HG03175 (cell line): Measurements from ENCODE around the gene MTMR6.
A peak's percentile ranks its signal among the peaks of the same experiment; 100 is the strongest.
"Not testable (repeated sequence)": the region's sequence is repeated elsewhere in the genome, so short reads cannot be mapped to it uniquely, and the experiment has no call there.

ENCODE experiments used
- ATAC-seq: cut with Tn5 transposase; IDR thresholded peaks from one replicate; pipeline ENCODE4 v1.9.1; 2021; ENCODE audit warnings: mild to moderate bottlenecking, moderate library complexity; ENCODE audit not compliant: unreplicated experiment

MTMR6 gene

GRCh38 chr13:25286969-25287961 lies at the start of gene MTMR6:
Gene MTMR6, minus strand, starts transcription at chr13:25287488. Its CDS starts 241 bp downstream, at chr13:25287247.
- peak; percentile 95 for ATAC-seq

GRCh38 chr13:25335856-25336255 lies 48.6 kb upstream of the MTMR6 start:
- no peak for ATAC-seq

GRCh38 chr13:25330541-25330940 lies 43.3 kb upstream of the MTMR6 start:
- no peak for ATAC-seq

DNA sequence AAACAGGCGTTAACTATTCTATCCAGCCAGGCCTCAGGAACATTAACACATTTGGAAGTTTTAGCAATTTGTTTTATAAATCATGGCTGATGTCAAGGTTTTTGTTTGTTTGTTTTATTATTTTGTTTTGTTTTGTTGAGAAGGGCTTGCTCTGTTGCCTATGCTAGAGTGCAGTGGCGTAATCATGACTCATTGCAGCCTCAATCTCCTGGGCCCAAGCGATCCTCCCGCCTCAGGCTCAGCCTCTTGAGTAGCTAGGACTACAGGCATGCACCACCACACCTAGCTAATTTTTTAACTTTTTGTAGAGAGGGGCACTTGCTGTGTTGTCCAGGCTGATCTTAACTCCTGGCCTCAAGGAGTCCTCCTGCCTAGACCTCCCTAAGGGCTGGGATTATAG lies 42.4 kb upstream of the MTMR6 start:
- no peak for ATAC-seq

DNA sequence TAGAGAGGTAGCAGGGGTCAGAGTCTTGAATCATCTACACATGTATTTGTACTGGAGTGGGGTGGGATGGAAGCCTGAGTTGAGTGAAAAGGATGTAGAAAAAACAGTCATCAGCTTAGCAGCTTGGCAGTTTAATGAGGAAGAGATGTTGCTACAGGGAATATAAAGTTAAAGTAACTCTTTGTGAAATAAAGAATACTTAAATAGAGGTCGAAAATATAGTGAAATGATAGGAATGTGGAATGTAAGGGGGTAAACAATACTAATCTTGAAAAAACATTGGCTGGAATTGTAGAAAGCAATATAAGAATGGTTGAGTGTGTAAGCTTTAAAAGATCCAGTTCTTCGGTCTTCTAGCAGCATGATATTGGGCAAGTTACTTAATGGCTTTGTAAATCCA lies 36.8 kb upstream of the MTMR6 start:
- no peak for ATAC-seq

- no peak for ATAC-seq
Observed at GRCh38 chr13:25319771-25320170, 32.5 kb upstream of the MTMR6 start.

- ATAC-seq, result not testable (repeated sequence)
Observed at GRCh38 chr13:25318946-25319345, 31.7 kb upstream of the MTMR6 start.

DNA sequence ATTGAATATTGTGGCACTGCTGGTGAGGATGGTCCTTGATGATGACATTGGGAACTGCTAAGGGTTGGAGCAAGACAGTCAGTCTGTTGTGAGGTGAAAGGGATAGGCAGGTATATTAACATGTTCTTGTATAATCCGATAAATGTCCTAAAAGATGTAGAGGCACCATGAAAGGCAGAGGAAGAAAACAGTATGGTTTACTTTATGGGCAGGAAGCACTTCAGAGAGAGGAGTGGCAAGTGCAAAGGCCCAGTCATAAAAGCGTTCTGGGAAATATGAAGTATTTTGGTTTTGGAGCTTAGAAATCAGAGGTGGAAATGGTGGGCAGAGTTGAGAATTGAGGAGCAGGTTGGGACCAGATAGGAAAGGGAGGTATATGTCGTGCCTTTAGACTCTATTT lies 23.6 kb upstream of the MTMR6 start:
- no peak for ATAC-seq

- ATAC-seq, result no peak
Observed at GRCh38 chr13:25306671-25307464, 19.6 kb upstream of the MTMR6 start.

DNA sequence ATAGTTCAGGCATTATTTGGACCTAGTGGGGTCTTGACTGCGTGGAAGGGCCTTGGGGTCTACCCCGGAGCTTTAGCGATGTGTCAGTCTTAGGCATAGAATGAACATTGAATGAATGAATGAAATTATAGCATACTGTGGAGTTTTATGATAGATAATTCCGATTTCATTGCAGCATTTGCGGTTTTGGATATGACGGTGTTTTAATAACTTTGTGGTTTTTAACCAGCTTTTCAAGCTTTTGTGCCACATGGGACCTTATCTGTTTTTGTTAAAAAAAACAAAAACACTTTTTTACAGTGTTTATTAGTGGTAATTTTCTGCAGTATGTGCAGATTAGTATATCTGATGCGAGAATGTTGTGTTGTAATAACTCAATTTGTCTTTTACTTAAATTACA lies 14.8 kb upstream of the MTMR6 start:
- ATAC-seq, result no peak

DNA sequence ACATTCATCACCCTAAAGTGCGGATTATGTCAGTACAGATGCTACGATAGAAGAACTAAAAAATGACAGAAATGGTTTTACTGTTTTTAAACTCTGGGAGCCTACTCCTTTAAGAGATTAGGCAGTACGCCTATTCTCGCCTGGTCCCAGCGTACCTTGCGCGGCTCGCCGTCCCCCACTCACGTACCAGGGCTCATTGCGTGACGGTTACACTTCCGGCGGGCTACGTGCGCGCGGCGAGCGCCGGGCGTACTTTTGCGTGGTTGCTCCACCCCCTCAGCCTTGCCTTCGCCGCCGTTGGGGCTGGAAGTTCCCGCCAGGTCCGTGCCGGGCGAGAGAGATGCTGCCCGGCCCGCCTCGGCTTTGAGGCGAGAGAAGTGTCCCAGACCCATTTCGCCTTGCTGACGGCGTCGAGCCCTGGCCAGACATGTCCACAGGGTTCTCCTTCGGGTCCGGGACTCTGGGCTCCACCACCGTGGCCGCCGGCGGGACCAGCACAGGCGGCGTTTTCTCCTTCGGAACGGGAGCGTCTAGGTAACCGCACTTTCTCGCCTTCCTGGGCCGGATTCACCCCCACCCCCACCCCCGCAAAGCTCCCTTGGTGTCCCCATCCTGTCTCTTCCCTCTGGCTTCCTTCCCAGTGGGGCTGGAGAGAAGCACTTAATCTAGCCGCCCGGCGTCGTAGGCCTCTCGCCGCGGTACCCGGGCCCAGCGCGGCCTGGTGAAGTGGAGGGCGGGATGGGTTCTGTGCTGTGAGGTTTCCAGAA lies 14.2 kb upstream of the MTMR6 start, which contains the start of gene NUP58:
Gene NUP58, plus strand, starts transcription at position 279 of the 767 bp plus-strand sequence. Its CDS starts 149 bp downstream, at position 428.
- peak; percentile 98 for ATAC-seq

- peak; percentile 31 for ATAC-seq
Observed at GRCh38 chr13:25300861-25301346, 13.6 kb upstream of the MTMR6 start.

DNA sequence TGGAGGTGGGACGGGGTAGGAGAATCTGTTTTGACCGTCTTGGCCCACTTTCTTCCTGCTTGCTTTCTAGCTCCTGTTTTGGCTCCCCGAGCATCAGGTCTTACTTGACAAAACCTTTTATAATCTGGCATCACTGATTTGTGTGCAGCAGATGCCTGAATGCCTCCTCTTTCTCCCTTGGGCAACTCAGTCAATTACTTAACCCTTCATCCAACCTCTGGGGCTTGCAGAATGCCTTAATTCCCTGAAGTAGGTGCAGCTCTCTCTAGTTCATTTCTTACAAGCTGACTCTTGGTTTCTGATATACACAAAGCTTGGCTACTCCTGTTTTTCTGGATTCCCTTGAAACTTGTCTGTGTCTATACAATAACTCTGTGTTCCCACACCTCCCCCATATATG lies 8.4 kb upstream of the MTMR6 start:
- ATAC-seq, result no peak

GRCh38 chr13:25295228-25295627 lies 7.9 kb upstream of the MTMR6 start:
- ATAC-seq, result no peak

GRCh38 chr13:25292301-25292700 lies 5.0 kb upstream of the MTMR6 start:
- no peak for ATAC-seq

DNA sequence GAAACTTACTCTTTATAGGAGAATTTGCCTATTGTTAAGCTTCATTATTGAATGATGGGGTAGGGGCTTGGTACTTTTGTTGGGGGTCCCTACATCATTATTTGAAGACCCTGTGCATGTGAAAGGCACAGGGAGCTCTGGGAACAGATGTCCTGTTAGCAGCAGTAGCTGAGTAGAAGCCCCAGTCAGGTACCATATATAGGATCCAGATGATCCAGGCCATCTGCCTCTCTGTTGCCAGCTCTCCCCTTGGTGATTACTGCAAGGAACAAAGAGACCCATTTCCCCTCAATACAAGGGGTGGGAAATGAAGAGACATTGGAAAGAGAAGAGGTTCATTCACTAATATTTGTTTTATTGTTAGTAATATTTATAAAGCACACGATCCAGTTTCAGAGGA lies 4.4 kb upstream of the MTMR6 start:
- no peak for ATAC-seq

DNA sequence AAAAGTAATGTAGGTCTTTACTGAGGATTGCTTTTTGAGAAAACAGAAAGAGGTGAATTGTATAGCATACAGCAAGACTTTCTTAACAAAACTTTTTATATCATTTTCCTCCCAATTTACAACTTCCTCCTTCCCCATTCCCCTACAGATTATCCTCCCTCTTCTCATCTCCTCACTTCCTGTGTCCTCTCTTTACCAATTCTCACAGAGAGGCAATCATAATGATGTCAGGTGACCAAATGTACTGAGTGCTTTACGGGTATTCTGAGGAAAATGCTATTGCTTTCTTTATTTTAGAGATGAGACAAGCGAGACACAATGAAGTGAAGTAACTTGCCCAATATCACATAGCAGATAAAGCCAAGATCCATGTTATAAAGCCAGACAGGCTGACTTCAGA lies 1.7 kb upstream of the MTMR6 start:
- no peak for ATAC-seq

DNA sequence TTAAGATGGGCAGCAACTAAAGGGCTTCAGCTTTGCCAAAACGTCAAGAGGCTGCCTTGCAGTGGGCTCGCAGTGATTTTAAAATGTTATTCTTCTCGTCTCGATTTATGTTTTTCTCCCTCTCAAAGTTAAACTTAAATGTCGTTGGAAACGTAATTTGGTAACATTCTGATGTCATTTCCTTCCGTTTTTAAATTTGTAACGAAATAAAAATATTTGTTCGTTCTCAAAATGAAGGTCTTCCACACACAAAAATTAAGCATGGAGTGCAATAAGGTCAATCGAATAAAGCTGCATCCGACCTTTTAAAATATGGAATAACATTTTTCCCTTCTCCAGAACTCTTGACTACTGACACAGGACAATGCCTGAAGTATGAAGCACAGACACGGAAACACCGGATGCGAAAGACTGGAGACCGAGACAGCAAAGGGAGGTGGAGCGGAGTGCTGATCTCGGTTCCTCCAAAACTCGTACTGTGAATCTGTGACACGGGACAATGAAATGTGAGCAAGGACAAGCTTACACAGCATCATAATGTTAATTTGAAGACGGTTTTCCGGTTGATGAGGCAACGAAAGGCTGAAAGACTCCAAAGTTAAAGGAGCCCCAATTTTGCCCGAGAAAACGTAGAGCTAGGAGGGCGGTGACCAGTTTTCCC lies 850 bp downstream of the MTMR6 start:
- peak; percentile 35 for ATAC-seq

GRCh38 chr13:25281935-25282332 lies 5.4 kb downstream of the MTMR6 start:
- ATAC-seq, result peak; percentile 10
